MM.1S (cell line): Measurements from ENCODE around the gene MMP24OS.
"Not testable (repeated sequence)": the region's sequence is repeated elsewhere in the genome, so short reads cannot be mapped to it uniquely, and the experiment has no call there.

Source experiments
- DNase-seq: peaks from one replicate; pipeline ENCODE4 v3.0.0-alpha.2; 2015
- H2AFZ ChIP-seq: fragments of 300-600 bp; sonication (generic); 2 replicates; pipeline ENCODE4 v1.6.0; 2016; ENCODE audit warnings: antibody characterized with exemption, low read length
- H3F3A ChIP-seq: fragments of 300-600 bp; sonication (generic); 2 replicates; pipeline ENCODE4 v1.6.1; 2016; ENCODE audit warnings: mild to moderate bottlenecking, antibody characterized with exemption, low read length, moderate library complexity, mixed read lengths; ENCODE audit not compliant: insufficient read depth
- H3K27ac ChIP-seq: fragments of 300-600 bp; sonication (generic); 2 replicates; pipeline ENCODE4 v1.5.1; 2016; ENCODE audit warnings: mild to moderate bottlenecking, low read length
- H3K27me3 ChIP-seq: fragments of 300-600 bp; sonication (generic); replicated peaks from 2 replicates; pipeline ENCODE4 v1.6.0; 2016; ENCODE audit warnings: low read length; ENCODE audit not compliant: insufficient read depth
- H3K36me3 ChIP-seq: fragments of 300-600 bp; sonication (generic); replicated peaks from 2 replicates; pipeline ENCODE4 v1.6.1; 2016; ENCODE audit warnings: mild to moderate bottlenecking, low read length, mixed read lengths; ENCODE audit not compliant: insufficient read depth
- H3K4me1 ChIP-seq: fragments of 300-600 bp; sonication (generic); 2 replicates; pipeline ENCODE4 v1.6.1; 2016; ENCODE audit warnings: low read length, mixed read lengths
- H3K4me2 ChIP-seq: fragments of 300-600 bp; sonication (generic); 2 replicates; pipeline ENCODE4 v1.6.0; 2016; ENCODE audit warnings: low read depth, low read length
- H3K4me3 ChIP-seq: fragments of 300-600 bp; sonication (generic); 2 replicates; pipeline ENCODE4 v1.5.1; 2016; ENCODE audit warnings: low read length, mixed read lengths
- H3K79me2 ChIP-seq: fragments of 300-600 bp; sonication (generic); 2 replicates; pipeline ENCODE4 v1.6.1; 2016; ENCODE audit warnings: mixed run types, low read length, mixed read lengths
- H3K9ac ChIP-seq: fragments of 300-600 bp; sonication (generic); 2 replicates; pipeline ENCODE4 v1.6.1; 2016; ENCODE audit warnings: low read length, mixed read lengths
- H3K9me2 ChIP-seq: fragments of 300-600 bp; sonication (generic); replicated peaks from 2 replicates; pipeline ENCODE4 v1.6.1; 2016; ENCODE audit warnings: mild to moderate bottlenecking, low read length, mixed read lengths; ENCODE audit not compliant: insufficient read depth
- H3K9me3 ChIP-seq: fragments of 300-600 bp; sonication (generic); replicated peaks from 2 replicates; pipeline ENCODE4 v1.6.1; 2016; ENCODE audit warnings: mild to moderate bottlenecking, low read length, mixed read lengths; ENCODE audit not compliant: insufficient read depth
- H4K20me1 ChIP-seq: fragments of 300-600 bp; sonication (generic); 2 replicates; pipeline ENCODE4 v1.6.1; 2016; ENCODE audit warnings: mild to moderate bottlenecking, low read length, moderate library complexity, mixed read lengths; ENCODE audit not compliant: insufficient read depth
- CTCF ChIP-seq: fragments of 300-600 bp; sonication (generic); IDR thresholded peaks from 2 replicates; pipeline ENCODE4 v1.5.1; 2016; ENCODE audit warnings: antibody characterized with exemption, low read length, mixed read lengths
- EZH2 ChIP-seq: fragments of 300-600 bp; sonication (generic); optimal IDR thresholded peaks from 2 replicates; pipeline ENCODE3; 2017; ENCODE audit warnings: low read depth, mild to moderate bottlenecking, antibody characterized with exemption, low read length, mixed read lengths
- EZH2phosphoT487 ChIP-seq: fragments of 300-600 bp; sonication (generic); IDR thresholded peaks from 2 replicates; pipeline ENCODE4 v1.6.1; 2018; ENCODE audit warnings: antibody characterized with exemption, low read length

MMP24OS gene

GRCh38 chr20:35262321-35262720 is 15.6 kb downstream of the MMP24OS start:
- H3K4me3 ChIP-seq, DNase-seq, H3K27me3 ChIP-seq, H3K4me1 ChIP-seq, H2AFZ ChIP-seq, H3K9ac ChIP-seq, H3K79me2 ChIP-seq, H4K20me1 ChIP-seq, H3K27ac ChIP-seq, H3K9me3 ChIP-seq, H3K36me3 ChIP-seq, H3K4me2 ChIP-seq, H3K9me2 ChIP-seq, H3F3A ChIP-seq: not testable (repeated sequence)

DNA sequence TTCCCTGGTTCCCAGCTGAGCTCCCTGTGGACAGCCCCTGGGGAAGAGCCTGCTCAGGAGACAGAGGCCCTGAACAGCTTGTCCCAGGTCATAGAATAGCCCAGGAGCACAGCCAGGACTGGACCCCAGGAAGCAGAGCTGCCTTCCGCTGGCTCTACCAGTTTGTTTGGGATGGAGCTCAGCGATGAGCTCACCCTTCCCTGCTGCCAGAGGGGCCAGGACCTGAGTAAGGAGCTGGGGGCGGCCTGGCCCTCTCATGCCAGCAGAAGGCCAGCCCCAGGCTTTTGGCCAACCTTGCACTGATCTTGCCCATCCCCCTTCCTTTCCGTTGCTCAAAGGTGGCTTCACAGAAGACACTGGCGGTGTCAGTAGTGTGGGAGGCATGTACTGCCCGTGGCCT is 17.5 kb downstream of the MMP24OS start:
- Histone ChIP-seq H3K4me3 (no peak overlapping the region), H3K9me3 (no peaks in the 10 kb centered on the region), H2AFZ (no peak overlapping the region), H3K9ac (no peak overlapping the region), H3K27me3 (no peaks in the 10 kb centered on the region), H3K4me1 (no peaks in the 10 kb centered on the region), H4K20me1 (no peaks in the 10 kb centered on the region), H3F3A (no peaks in the 10 kb centered on the region), H3K4me2 (no peak overlapping the region), H3K79me2 (no peaks in the 10 kb centered on the region), H3K36me3 (no peaks in the 10 kb centered on the region), H3K27ac (no peak overlapping the region), H3K9me2 (no peaks in the 10 kb centered on the region)
- no peak for TF ChIP-seq EZH2phosphoT487
- no peak for TF ChIP-seq EZH2
- TF ChIP-seq CTCF = no peak
- DNase-seq = no peak

GRCh38 chr20:35257175-35257909 is 20.6 kb downstream of the MMP24OS start:
- Histone ChIP-seq H3K27me3 (no peaks in the 10 kb centered on the region), H3K9me3 (no peaks in the 10 kb centered on the region), H4K20me1 (no peaks in the 10 kb centered on the region), H2AFZ (no peak overlapping the region), H3K79me2 (no peaks in the 10 kb centered on the region), H3K4me2 (no peak overlapping the region), H3K9me2 (no peaks in the 10 kb centered on the region), H3K4me1 (peaks cover 3% of the 10 kb centered on the region; the same call in 1 of the 2 replicates), H3K27ac (no peak overlapping the region), H3K9ac (no peak overlapping the region), H3F3A (no peaks in the 10 kb centered on the region), H3K4me3 (no peak overlapping the region), H3K36me3 (no peaks in the 10 kb centered on the region)
- TF ChIP-seq CTCF (no peak), EZH2phosphoT487 (no peak), EZH2 (no peak)
- no peak for DNase-seq

DNA sequence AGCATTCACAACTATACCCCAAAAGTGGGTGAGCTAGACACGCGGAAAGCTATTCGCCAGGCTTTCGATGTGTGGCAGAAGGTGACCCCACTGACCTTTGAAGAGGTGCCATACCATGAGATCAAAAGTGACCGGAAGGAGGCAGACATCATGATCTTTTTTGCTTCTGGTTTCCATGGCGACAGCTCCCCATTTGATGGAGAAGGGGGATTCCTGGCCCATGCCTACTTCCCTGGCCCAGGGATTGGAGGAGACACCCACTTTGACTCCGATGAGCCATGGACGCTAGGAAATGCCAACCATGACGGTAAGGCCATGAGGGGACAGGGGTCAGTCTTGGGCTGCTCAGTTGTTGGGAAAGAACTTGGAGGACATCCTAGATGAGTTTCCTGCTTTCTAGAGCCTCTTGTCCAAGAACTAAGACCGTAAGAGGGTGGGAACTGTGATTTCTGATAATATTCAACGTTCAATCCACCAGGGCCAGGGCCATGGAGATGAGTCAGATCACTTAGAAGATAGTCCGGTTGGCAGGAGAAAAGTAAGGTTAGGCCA is 23.4 kb downstream of the MMP24OS start:
- Histone ChIP-seq H3K9ac (no peak overlapping the region), H4K20me1 (no peaks in the 10 kb centered on the region), H2AFZ (no peak overlapping the region), H3K79me2 (no peaks in the 10 kb centered on the region), H3K4me1 (peaks cover 7% of the 10 kb centered on the region; the same call in 1 of the 2 replicates), H3K27ac (no peak overlapping the region), H3K36me3 (no peaks in the 10 kb centered on the region), H3K4me3 (no peak overlapping the region), H3F3A (no peaks in the 10 kb centered on the region), H3K4me2 (no peak overlapping the region), H3K9me2 (no peaks in the 10 kb centered on the region), H3K9me3 (no peaks in the 10 kb centered on the region), H3K27me3 (no peaks in the 10 kb centered on the region)
- TF ChIP-seq EZH2 (no peak), EZH2phosphoT487 (no peak), CTCF (no peak)
- DNase-seq = no peak
